ENCODE results near the gene FOXJ1.

DNA sequence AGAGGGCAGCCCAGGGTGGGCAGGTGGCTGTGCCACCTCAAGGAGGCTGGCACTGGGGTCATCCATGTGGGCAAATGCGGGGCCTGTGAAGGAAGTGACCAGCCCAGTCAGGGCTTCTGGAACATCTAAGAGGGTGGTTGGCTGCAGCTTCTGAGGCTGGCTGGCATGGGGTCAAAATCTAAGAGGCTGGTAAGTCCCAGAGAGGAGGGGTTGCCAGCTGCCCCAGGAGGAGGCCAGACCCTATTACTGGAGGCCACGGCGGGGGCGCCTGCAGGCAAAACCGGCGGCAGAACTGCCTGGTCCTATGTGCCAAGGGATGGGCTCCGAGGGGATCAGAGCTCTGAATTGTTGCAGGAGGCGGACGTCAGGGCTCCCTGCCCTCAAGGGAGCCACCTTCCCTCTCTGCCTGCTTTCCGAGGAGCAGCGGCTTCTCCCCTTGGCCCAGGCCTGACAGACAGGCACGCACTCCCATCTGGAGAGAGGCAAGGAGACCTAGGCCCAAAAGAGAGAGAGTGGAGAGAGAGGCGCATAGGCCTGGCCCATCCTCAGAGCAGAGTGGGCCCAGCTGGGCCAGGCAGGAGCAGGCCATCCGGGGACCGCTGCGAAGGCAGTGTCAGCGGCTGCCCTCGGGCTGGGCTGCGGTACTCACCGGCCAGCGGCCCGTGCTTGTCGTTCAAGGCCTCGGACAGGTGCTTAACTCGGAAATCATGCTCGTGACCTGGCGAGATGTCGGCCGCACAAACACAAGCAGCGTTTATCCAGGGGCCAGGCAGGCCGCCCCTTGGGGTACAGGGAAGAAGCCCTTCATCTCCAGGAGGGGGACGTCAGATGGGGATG, 51.1 kb downstream of the FOXJ1 start:
- TF ChIP-seq, protein P1, sequence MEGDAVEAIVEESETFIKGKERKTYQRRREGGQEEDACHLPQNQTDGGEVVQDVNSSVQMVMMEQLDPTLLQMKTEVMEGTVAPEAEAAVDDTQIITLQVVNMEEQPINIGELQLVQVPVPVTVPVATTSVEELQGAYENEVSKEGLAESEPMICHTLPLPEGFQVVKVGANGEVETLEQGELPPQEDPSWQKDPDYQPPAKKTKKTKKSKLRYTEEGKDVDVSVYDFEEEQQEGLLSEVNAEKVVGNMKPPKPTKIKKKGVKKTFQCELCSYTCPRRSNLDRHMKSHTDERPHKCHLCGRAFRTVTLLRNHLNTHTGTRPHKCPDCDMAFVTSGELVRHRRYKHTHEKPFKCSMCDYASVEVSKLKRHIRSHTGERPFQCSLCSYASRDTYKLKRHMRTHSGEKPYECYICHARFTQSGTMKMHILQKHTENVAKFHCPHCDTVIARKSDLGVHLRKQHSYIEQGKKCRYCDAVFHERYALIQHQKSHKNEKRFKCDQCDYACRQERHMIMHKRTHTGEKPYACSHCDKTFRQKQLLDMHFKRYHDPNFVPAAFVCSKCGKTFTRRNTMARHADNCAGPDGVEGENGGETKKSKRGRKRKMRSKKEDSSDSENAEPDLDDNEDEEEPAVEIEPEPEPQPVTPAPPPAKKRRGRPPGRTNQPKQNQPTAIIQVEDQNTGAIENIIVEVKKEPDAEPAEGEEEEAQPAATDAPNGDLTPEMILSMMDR (IDR thresholded peaks at IDR 0.05; ENCODE audit: low read depth, low read length) = no peak
- no peak for TF ChIP-seq EZH2phosphoT487 (IDR thresholded peaks at IDR 0.05; ENCODE audit: low read depth)
